Stimulated activated CD4-positive, alpha-beta T cell treated with anti-CD3 and anti-CD28 coated beads, Interleukin-4, amount 100 ng/mL, for 48 hours (primary cell): ENCODE results near the gene GINS2.

Experiments
- DNase-seq, 2 donors: peaks; one replicate each; pipeline ENCODE4 v3.0.0-alpha.2; 2020; ENCODE audit warnings: low read depth in 2 of 2

The GINS2 gene

DNA sequence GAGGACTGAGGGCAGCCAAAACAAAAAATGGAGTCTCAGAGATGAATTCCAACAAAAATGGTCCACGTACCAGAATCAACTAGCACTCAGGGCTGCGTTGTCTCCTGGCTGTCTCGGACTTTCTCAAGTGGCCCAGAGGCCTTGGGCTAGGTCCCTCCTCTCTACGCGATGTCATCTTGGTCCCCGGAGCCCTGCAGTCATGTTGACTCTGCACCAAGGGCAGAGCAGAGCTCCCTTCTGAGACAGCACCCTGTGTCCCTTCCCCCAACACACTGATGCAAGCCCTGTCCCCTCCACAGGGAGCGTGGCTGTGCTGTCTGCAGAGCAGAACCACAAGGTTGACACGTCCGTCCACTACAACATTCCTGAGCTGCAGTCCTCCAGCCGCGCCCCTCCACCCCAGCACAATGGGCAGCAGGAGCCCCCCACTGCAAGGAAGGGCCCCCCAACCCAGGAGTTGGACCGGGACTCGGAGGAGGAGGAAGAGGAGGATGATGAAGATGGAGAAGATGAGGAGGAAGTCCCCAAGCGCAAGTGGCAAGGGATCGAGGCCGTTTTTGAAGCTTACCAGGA lies 20.8 kb downstream of the GINS2 start:
- no peak for DNase-seq

DNA sequence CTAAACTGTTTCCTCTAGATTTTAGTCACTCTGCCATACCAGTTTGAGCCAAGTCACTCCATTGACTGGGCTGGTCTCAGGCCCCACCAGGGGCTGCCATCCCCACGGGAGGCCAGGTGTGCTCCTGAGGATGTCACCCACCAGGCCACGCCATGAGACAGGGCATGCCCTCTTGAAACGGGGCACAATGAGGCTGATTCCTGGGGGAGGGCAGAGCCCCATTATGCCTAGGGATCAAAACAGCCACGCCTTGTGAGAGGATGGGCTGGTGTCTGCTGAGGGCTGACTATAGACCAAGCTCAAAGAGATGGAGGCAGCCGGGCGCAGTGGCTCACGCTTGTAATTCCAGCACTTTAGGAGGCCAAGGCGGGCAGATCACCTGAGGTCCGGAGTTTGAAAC lies 21.5 kb downstream of the GINS2 start:
- no peak for DNase-seq

DNA sequence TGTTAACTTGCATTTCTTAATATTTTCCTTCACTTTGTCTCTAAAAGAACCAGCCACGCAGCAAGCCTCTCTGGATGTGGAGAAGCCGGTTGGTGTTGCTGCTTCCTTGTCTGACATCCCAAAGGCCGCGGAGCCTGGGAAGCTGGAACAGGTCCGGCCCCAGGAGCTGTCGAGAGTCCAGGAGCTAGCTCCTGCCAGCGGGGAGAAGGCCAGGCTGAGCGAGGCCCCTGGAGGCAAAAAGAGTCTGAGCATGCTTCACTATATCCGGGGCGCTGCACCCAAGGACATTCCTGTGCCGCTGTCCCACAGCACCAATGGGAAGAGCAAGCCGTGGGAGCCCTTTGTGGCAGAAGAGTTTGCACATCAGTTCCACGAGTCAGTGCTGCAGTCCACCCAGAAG lies 22.8 kb downstream of the GINS2 start:
- DNase-seq: no peak

DNA sequence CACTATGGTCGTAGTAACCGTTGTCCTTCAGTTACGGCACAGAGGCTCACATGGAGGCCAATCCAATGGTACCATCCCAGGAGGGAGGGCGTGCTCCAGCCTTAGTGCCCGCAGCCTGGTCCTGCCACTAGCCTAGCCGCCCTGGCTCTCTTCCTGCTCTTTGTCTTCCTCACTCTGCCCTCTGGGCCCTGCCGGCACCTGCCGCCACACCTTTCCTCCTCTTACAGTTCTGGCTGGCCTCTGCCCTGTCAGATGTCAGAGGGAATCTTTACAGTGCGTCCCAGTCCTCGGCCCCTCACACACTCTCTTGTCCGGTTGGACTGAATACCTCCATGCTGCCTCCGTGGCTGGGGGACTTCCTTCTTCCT lies 23.4 kb downstream of the GINS2 start:
- no peak for DNase-seq

DNA sequence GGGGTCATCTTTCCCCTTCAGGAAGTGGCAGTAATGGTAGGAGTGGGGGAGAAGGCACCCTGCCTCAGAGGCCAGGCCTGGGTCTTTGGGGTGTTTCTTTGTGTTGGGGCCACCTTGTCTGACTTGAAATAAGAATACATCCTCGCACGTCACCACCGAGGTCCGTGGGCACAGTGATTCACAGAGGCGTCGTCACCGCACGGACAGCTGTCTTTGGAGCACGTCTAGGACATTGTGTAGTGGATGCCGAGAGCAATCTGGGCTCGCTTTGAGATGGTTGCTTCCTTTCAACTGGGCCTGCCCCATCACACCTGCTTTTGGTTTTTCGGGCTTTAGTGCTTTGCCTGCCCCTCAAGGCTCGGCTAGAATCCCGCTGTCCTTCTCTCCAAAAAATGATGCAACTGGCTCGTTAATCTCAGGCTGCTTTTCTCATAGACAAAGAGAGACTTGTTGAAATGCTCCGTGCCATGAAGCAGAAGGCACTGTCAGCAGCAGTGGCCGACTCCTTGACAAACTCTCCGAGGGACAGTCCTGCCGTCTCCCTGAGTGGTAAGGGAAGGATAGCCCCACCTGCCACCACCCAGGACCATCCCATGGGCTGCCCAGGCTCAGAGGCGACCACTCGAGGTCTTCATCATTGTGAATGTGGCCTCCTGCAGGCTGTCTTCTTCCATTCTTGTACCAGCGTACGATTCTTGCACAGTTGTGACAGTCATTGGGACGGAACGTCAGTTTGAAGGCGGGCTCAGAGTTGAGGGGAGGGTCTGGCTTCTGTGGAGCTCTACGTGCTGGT lies 24.0 kb downstream of the GINS2 start:
- DNase-seq: no peak

DNA sequence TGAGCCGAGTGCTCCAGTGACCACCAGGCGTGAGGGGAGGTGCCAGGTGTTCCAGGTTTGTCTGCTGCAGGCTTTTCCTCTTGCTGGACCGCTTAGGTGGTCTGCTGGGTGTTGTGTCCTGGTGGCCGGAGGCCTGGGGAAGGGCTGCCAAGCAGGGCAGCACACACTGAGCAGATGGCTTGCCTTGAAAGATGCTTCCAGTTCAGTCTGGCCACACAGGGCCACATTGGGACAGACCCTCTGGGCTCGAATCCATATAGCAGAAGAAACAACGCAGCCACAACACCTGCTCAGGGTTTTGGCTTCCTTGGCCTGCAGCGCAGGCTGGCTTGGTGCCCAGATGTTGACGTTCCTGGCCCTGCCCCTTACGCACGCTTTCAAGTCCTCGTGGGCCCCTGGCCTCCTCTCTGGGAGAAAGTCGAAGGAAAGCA lies 24.8 kb downstream of the GINS2 start:
- no peak for DNase-seq

DNA sequence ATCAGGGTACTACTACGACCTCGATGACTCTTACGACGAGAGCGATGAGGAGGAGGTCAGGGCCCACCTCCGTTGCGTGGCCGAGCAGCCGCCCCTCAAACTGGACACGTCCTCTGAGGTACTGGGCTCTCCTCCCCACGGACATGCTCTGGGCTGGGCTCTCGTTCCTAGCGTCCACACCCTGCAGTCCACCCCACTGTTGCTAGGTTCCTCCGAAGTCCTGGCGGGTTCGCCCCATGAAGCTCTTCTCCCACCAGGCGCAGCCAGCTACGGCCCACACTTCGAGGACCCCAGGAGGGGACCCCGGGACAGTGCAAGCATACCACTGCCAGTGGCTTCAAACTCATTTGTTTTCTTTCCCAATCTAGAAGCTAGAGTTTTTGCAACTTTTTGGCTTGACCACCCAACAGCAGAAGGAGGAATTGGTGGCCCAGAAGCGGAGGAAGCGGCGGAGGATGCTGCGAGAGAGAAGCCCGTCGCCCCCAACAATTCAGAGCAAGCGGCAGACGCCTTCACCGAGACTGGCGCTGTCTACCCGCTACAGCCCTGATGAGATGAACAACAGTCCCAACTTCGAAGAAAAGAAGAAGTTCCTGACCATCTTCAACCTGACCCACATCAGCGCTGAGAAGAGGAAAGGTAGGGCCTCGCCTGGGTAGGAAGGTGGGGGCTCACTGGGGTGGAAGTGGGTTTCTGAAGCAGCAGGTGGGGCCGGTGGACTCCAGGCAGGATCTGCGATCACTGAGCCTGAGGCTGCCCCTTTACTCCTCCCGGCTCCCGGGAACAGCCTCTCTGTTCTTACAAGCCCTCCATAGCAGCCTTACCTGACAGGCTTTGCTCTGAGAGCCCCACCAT lies 25.6 kb downstream of the GINS2 start:
- no peak for DNase-seq

DNA sequence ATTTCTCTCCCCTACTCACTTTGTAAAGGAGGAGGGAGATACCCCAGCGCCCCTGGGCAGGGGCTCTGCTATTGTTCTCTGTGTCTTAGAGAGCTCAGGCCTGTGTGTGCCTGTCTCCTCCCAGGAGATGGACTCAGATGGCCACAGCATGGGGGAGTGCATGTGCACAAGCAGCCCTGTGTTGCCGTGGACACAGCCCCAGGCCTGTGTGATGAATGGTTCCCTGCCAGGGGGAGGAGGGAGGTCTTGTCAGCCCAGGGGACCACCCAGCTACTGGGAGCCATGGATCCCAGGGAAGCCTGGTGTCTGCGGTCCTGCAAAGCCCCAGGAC lies 26.3 kb downstream of the GINS2 start:
- no peak for DNase-seq

- no peak for DNase-seq
Measured at GRCh38 chr16:85661740-85662481, 26.8 kb downstream of the GINS2 start.

GRCh38 chr16:85660843-85661739 lies 27.7 kb downstream of the GINS2 start:
- no peak for DNase-seq

DNA sequence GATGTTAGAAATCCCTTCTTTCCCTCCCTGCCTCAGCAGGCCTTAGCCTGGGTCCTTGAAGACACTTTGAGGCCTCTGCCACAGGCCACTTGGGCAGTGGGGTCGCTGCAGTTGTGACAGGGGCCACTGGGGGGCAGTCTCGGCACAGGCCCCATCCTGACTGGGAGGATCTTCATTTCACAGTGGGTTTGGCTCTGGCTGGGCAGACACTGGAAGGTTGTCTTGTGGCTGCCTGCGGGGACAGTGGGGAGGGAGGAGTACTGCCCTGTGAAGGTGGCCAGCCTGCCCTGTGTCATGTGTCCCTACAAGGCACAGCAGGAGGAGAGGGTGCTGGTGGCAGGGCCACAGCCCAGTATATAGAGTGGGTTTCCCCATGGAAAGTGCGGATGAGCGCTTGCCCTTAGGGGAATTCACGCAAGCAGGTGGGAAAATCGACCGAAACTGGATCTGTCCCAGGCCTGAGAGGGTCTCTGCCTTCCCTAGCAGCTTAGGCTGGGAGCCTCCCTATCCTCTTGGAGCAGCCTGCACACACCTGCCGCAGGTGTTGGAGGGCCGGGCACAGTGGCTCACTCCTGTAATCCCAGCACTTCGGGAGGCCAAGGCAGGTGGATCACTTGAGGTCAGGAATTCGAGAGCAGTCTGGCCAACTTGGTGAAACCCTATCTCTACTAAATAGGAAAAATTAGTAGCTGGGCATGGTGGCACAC lies 28.8 kb downstream of the GINS2 start:
- DNase-seq: peak; percentile 62 to 72

DNA sequence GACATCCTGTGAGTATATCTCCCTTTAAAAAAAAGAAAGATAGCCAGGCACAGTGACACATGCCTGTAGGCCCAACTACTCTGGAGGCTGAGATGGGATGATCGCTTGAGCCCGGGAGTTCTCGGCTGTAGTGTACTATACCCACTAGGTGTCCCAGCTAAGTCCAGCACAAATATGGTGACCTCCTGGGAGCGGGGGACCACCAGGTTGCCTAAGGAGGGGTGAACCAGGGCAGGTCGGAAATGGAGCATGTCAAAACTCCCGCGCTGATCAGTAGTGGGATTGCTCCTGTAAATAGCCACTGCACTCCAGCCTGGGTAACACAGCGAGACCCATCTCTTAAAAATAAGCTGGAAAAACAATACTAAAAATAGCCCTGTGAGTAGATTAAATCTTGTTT lies 29.4 kb downstream of the GINS2 start:
- no peak for DNase-seq

- DNase-seq: no peak
Measured at GRCh38 chr16:85658504-85659326, 30.0 kb downstream of the GINS2 start.

DNA sequence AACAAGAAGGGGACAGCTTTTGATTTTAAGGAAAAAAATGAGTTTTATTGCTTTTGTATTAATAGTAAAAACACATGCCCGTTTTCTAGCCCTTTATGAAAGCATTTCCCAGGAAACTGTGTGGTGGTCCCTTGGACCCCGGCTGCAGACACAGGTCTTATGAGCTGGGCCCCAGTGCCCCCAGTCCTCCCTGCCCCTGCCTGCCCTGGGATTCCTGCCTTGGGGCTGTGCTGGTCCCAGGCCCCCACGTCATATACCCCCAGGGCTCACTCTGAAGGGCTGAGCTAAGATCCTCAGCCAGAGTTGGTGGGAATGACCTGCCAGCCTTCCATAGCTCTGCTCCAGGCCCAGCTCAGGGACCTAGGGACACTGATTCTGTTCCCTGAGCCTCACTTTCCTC lies 30.8 kb downstream of the GINS2 start:
- DNase-seq: no peak

GRCh38 chr16:85657267-85657650 lies 31.5 kb downstream of the GINS2 start:
- DNase-seq: no peak

DNA sequence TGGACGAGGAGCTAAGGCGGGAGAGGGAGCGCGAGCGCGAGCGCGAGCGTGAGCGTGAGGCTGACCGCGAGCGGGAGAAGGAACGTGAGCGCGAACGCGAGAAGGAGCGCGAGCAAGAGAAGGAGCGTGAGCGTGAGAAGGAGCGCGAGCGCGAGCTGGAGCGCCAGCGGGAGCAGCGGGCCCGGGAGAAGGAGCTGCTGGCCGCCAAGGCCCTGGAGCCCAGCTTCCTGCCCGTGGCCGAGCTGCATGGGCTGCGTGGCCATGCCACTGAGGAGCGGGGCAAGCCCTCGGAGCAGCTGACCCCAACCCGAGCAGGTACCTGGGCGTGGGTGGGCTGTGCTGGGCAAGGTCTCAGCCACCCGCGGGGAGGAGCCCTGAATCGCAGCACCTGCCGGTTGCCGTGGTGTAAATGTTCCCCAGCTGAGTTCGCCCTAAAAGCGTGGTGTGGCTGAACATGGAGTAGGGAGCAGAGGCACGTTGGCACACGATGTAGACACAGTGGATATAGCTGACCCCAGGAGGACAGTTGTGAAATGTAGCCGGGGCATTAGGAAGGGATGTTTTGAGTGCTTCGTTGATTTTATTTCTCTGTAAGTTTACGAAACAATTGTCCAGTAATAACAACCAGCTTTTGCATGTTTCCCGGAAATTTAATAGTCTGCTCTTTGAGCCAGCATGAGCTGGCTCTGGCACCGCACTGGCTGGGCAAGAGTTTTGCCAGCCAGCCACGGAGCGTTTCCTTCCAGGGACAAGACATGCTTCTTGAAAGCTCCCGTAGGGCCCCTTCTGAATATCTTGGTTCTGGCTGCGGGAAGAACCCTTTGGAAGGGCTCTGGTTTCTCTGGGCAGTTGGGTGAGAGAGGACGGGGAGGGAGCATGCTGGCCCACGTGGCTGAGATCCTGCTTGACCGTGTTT lies 32.1 kb downstream of the GINS2 start:
- DNase-seq: no peak

- no peak for DNase-seq
Measured at GRCh38 chr16:85655216-85656129, 33.3 kb downstream of the GINS2 start.
